Inferior parietal cortex (tissue), 1 donor: ENCODE results near the gene DRD1.
"Not testable (repeated sequence)": the region's sequence is repeated elsewhere in the genome, so short reads cannot be mapped to it uniquely, and the experiment has no call there.

Source experiments
- DNase-seq: peaks from one replicate; pipeline ENCODE4 v3.0.0-alpha.2; 2016; ENCODE audit errors: extremely low spot score

The DRD1 gene

DNA sequence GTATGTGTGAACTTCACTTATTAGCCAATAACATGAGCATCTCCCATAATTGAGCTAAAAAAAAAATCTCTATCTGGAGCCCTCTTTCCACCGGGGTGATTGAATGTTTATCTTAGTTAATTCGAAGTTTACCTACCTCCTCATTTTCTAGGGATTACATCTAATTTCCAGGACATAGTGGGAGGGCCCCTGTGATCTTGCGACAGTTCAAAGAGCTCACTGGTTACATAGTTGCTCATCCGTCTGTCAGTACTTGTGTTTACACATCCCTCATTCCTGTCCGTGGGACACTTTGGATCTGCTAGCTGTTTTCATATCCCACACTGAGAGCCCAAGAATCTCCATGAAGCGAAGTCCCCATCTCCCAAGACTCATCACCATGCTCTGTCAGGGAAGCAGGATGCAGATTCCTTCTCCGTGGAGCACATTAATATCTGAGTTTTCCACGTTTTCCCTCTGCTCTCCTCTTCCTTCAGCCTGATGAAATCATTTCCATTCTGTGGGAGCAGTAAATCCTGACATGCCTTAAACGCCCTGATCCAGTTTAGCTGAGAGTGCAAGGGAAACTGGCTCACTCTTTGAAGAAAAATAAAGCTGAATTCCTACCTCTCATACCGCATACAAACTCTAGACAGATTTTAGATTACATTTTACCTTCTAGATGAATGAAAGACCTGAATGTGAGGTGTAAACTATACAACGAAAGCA lies 24.2 kb upstream of the DRD1 start:
- DNase-seq: no peak

DNA sequence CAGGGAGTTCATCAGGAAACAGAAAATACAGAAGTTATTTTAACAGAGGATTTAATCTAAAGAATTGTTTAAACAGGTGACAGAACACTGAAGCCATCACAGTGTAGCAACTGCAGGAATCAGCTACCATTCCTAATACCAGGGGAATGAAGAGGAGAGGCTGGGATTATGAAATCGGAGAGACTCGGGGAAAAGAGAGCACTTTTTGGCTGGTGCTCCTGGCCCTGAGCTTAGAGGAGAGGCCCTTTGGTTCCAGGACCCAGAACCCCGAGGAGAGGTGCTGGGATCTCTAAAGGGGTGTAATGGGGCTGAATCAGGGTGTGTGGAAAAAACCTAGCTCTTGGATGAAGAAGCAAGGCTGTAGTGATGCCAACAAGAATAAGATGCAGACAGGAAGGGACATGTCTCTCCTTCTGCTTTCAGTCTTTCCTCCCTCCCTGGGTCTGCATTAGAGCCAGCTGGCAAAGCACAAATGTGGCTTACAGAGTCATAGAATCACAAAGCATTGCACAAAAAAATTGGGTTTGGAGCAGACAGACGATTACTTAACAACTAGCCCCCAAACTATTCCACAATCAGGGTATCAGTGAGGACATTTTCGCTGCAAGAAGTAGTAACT lies 22.8 kb upstream of the DRD1 start:
- no peak for DNase-seq

DNA sequence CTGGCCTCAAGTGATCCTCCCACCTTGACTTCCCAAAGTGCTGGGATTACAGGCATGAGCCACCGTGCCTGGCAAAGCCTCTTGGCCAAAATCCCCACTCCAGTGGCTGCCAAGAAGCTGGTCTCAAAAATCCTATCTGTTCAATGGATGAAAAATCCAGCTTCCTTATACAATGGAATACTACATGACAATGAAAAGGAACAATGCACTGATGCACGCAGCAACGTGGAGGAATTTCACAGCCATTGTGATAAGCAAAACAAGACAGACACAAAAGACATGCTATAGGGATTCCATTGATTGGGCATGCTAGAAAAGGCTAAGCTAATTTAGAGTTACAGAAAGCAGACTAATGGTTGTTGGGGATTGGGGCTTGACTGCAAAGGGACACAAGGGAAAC lies 21.3 kb upstream of the DRD1 start:
- DNase-seq: no peak

DNA sequence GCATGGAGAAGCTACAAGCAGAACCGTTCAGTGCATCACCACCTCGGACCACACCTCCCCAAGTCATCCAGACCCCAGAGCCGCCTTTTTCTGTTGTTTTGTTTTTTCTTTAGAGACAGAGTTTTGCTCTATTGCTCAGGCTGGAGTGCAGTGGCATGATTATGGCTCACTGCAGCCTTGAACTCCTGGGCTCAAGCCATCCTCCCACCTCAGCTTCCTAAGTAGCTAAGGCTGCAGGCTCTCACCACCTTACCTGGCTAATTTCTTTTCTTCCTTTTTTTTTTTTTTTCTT lies 20.9 kb upstream of the DRD1 start:
- no peak for DNase-seq

DNA sequence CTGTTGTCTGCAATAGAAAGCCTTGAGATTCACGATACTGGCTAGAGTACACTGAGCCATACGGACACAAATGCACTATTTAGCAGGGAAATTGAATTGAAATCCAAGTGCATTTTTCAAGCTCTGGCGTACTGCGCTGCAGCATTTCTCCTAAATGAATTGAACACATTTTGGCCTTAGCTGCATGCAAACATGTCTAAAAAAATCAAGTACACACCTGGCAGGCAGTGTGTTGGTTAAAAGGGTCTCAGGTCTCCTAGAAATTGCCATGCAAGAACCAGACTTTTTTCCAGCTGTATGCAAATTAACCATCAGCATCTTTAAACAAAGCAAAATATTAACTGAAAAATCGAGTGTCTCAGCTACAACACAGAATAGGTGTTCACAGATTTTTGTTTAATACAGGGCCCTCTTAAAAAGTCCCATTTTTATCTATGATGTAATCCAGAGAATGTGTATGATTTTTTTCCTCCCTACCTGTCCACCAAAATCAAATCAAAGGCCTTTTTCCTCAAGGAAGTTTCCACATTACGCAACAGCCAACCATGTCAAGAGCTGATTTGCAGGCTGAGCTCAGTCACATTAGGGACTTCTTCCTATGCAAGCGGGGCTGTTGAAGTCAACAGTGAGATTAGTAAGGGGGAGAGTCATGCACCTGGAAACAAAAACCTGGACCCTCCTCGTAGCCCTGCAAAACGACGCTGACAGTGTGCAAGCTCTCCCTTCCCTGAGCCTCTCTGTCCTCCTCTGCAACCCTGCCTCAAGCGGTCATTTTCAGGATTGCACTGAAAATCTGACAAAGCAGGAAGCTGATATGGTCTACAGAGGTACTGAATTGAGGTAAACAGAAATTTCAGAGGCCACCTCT lies 20.3 kb upstream of the DRD1 start:
- DNase-seq: peak; percentile 74

DNA sequence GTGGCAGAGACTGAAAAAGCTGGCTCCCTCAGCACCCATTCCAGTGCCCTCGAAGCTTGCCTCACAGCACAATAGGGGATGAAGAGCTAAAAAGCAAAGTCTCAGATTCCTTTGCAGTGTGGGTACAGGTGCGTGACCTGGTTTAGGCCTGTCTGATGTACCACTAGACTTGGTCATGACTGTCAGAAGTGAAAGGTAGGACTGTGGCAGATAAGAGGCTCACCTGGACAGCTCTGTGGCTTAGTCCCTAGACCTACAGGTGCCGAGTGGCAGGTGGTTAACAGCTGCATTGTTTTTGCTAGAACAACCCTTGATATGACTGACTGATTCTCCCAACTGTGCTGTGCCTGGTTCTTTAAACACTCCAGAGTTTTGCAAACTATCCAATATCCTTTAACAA lies 19.7 kb upstream of the DRD1 start:
- no peak for DNase-seq

DNA sequence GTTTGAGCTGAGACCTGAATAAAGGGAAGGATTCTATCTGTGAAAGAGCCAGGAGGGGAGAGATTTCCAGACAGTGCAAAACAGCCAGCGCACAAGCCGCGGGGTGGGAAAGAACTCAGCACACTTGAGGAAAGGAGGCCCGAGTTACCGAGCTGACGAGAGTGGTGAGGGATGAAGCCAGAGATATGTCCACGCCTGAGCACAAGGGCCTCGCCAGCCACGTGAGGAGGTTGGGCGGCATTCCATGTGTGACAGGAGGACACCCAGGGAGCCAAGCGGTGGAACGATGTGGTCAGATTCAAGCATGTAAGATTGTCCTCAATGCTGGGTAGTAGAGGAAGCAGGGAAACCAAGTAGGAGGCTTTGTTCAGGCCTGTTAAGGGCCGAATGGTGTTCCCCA lies 17.4 kb upstream of the DRD1 start:
- no peak for DNase-seq

DNA sequence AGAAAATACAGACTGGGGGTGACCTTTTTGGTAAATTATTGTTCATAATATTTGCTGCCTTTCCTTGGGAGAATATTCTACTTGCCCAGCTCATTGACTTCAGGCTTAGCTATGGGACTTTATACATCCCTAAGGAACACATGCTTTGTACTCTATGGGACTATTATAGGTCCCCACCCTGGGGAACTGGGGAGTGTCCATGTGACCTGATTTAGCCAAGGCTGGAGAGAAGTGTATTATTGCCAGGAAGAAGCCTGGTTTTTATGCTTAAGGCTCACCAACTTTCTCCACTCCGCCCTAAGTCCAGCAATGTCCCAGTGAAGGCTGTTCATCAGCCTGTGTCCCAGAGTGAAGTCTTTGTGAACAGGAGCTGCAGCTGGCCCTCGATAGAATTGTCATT lies 16.6 kb upstream of the DRD1 start:
- no peak for DNase-seq

DNA sequence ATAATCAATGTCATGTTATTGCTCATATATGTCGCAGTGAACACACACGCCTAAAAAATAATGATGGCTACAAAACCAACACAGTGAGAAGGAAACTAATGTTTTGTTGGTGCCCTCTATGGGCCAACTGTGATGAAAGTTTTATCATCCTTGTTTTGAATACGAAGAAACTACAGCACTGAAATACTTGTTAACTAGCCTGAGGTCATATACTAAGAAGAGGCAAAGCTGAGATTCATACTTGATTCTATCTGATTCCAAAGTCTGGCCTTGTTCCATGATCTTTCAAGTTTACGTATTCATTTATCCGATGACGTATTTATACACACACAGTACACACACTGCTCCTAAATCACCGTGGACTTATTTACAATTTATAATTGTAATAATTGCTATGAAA lies 16.1 kb upstream of the DRD1 start:
- no peak for DNase-seq

DNA sequence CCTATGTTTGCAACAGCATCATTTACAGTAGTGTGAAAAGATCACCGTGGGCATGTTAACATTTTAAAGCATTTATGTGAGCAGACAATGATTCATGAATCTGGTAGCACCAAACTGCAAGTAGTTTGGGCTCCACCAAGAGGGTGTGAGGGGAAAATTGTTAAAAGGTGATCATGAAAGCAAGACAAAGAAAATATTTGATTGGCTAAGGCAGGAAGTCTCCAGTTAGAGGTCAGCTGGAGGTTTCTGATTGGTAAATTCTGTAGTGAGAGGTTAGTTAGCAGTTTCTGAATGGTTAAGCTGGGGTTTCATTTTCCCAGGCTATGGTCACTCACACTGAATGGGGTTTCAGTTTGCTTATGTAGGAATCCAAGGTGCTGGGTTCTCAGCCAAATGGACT lies 13.5 kb upstream of the DRD1 start:
- DNase-seq: no peak

DNA sequence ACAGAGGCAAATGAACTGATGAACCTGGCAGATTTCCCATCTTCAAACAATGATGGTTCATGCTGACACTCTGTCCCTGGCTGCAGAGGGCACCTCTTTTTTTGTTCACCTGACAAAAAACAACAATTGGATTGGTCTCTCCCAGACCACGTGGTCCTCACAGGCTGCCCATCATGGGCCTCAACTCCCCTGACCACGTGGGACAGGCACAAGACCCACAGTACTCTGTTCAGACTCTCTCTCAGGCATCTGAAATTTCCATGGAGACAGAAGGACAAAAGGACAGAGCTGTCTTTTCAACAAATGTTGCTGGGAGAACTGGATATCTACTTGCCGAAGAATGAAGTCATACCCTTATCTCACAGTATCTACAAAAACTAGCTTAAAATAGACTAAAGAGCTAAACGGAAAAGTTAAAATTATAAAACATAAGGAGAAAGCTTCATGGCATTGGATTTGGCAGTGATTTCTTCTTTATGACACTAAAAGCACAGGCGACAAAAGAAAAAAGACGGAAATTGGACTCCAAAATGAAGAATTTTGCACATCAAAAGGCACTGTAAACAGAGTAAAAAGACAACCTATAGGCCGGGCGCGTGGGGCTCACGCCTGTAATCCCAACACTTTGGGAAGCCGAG lies 12.2 kb upstream of the DRD1 start:
- DNase-seq: no peak

DNA sequence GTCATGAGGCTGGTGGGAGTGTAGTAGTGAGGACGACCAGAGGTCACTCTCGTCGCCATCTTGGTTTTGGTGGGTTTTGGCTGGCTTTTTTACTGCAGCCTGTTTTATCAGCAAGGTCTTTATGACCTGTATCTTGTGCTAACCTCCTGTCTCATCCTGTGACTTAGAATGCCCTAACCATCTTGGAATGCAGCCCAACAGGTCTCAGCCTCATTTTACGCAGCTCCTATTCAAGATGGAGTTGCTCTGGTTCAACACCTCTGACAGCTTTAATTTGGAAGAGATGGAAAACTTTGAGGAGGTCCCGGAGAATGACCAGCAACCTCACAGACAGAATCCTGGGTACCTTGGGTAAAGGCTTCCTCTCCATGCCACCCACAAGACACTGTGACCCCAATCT lies 10.4 kb upstream of the DRD1 start:
- not testable (repeated sequence) for DNase-seq

DNA sequence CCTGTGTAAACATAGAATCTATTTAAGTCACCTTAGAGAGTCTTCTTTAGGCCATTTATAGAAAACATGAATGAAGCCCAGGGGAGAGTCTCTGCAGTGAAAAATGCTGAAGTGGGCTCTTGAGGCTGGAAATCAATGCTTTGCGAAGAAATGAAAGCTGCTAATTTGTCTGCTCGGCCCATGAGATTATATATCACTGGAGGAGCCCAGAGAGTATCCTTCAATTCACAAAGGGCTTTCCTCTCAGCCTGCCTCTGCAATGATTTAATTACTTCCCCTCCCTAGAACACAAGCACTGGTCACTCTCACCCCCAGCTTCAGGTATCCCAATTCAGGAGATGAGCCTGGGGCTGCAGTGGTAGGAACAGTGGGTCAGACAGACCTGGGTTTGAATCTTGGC lies 8.2 kb upstream of the DRD1 start:
- DNase-seq: no peak

DNA sequence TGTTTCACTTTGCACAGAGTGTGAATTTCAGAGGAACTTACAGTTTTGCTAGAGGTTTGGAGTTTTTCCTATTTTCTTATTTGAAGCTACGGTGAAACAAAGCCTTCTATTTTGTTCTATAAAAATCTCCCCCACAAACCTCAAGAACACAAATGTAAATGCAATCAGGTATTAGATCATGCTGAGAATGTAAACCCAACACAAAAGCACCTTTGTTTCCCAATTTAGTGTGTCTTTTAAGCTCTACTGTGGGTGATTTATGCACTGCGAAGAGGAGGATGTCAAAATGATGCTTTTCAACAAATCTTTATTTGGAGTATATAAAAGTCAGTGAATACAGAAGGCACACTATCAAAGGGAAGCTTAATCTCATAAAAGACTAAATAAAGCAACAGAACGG lies 4.3 kb upstream of the DRD1 start:
- no peak for DNase-seq

DNA sequence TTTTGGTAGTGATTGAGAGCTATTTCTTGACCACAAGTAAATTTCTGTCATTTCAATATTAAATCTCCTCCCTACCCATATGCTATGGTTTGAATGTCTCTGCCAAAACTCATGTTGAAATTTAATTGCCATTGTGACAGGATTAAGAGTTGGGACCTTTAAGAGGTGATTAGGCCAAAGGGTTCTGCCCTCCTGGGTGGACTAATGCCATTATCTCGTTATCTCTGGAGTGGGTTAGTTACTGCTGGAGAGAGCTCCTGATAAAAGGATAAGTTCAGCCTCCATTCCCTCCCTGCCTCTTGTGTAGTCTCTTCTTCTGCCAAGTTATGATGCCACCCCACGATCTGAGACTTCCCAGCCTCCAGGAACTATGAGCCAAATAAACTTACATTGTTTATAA lies 3.6 kb upstream of the DRD1 start:
- DNase-seq: no peak

DNA sequence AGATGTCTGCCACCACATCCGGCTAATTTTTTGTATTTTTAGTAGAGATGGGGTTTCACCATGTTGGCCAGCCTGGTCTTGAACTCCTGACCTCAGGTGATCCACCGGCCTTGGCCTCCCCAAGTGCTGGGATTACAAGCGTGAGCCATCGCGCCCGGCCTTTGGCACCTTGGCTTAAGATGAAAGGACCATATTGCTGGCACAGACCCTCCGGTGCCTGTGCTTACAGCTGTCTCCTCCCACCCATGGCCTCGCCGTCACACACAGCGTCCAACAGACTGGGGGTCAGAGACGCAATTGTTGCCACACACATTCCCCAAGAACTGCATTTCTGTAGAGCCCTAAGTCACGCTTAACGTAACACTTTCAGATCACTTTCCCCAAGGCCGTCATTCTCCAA lies 2.4 kb upstream of the DRD1 start:
- not testable (repeated sequence) for DNase-seq

DNA sequence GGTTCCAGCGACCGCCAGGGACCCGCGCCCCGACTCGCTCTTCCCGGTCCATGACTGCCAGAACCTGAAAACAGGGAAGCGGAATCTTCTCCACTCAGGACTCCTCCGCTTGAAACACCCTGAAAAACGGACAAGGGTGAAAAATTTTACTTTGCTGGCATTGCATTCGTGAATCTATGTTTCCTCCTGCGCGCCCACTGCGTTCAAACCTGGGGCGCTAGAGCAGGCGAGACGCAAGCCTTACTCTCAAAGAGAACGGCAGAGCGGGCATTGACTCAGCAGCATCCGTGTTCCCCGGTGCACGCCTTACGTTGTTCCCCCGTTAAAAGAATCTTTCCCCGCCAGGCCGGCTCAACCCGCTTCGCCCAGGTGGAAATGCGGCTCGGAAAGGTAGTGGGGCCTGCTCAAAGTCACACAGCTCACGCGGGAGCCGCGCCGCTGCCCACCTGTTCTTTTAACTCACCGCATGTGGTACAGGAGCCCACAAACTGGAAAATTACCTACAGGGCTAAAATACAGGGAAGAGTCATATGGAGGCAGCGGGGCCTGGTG lies 999 bp upstream of the DRD1 start:
- no peak for DNase-seq

DNA sequence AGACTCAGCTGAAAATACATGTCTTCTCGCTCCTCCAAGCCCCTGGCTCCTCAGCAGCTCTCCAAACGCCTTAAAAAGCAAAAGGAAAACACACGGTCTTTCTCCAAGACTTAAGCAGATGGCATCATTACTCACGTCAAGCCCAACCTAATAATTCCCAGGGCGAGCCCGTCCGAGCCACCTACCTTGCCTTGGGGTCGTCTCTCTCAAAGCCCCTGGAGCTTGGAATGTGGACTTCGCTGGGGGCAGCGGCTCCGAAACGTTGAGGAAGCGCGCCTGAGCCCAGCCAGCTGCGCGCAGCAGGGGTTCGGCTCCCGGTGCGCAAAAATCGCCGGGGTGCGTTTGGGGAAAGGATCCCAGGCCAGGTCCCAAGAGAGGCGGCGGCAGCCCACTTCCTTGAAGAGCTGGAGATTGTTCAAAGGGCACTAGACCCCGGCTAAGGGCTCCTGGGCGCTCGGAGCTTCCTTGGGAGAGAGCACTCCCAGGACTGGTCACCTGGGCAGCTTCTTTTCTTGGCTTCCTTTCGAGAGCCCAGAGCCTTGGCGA lies 395 bp downstream of the DRD1 start:
- DNase-seq: no peak

DNA sequence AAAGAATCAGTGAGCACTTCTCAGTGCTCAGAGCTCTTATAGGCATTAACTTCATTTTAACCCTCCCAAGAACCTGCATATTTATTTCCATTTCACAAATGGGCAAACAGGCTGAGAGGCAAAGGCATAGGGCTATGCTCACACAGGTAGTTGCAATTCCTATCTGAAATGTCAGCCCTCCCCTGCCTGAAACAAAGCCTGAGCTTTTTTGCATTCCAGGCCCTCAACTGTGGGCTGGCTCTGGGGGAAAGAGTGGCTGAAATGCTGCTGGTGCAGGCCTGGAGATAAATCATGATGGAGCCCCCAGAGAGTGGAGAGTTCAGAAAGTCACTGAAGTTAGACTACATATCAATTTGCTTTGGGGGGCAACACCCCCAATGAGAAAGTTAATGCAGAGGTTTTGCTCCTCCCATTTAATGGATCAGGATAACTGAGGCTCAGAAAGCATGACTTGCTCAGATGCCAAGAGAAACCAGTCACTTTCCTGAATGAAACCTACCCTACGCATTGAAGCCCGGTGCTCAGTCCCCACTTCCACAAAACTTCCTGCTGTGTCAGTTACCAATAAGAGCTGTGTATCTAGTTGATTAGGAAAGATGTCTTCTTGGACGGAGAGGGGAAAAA lies 5.6 kb downstream of the DRD1 start:
- DNase-seq: no peak

DNA sequence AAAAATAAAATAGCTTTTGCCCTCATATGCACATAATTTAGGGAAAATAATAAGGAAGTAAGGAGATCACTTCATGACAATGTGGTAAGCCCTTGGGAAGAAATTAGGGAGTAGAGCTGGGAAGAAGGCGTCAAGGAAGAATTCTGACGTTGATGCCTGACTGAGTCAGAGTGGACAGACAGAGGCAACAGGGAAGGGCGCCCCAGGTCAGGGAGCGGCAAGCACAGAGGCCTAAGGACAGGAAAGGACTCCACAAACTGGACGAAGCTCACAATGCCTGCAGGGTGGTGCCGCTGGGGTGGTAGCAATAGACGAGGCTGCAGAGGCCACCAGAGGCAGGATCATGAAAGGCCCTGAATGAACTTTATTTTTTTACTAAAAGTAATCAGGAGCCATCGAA lies 7.6 kb downstream of the DRD1 start:
- DNase-seq: no peak

DNA sequence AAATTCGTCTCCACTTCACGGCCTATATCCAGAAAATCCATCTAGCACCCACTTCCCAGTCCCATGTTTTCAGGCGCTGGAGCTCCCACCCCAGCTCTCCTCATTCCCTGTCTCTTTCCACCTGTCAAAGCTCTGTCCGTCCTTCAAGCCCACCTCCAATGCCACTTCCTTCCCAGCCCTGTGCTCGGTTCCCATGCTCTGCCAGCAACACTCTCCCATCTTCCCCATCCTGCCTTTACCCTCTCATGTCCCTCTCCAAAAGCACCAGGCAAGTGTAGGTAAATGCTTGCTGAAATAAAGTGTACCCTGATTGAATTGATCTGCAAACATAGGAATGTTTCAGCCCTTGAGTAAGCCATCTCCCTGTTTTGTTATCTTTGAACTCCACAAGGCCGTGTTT lies 9.2 kb downstream of the DRD1 start:
- DNase-seq: no peak

DNA sequence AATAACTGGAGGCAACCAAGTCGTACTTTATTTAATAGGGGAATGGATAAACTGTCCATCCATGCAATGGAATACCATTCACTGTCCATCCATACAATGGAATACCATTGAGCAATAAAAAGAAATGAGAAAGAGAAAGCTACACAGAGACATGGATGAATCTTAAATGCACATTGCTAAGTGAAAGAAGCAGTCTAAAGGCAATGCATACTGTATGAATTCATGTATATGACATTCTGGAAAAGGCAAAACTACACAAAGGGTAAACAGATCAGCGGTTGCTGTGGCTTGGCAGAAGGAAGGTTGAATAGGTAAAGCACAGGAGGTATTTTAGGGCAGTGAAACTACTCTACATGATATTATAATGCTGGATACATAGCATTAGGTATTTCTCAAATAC lies 16.2 kb downstream of the DRD1 start:
- DNase-seq: no peak
